Head of caudate nucleus (tissue), 42 donors: ENCODE results near the gene RTKN2.

Experiments
- DNase-seq, 42 donors: peaks; one replicate each; pipeline versions ENCODE4 v3.0.0 to v3.0.0-alpha.2; 2020 to 2021; ENCODE audit warnings: mixed read lengths in 7 of 42
- intact Hi-C: fragments of 100-400 bp; cut with DNase I; formaldehyde crosslinking; loops from one replicate; pipeline ENCODE4 v1.15.0; 2022

Gene RTKN2

GRCh38 chr10:62154231-62154630, 114.4 kb downstream of the RTKN2 start:
- intact Hi-C loops, result no loop called here
- no peak for DNase-seq

GRCh38 chr10:62153191-62153590, 115.5 kb downstream of the RTKN2 start:
- no peak for DNase-seq
- intact Hi-C loops, result no loop called here

GRCh38 chr10:62149621-62150020, 119.0 kb downstream of the RTKN2 start:
- intact Hi-C loops, result no loop called here

GRCh38 chr10:62148155-62148554, 120.5 kb downstream of the RTKN2 start:
- DNase-seq, result no peak
- intact Hi-C loops, result no loop called here

More at GRCh38 chr10:62149621-62150020, 119.0 kb downstream of the RTKN2 start:
- DNase-seq, result no peak

- DNase-seq, result no peak
- intact Hi-C loops, result no loop called here
Observed at GRCh38 chr10:62147425-62147824, 121.2 kb downstream of the RTKN2 start.

- DNase-seq, result no peak
- intact Hi-C loops, result no loop called here
Observed at GRCh38 chr10:62136931-62137330, 131.7 kb downstream of the RTKN2 start.

GRCh38 chr10:62133618-62134017, 135.0 kb downstream of the RTKN2 start:
- intact Hi-C loops, result no loop called here
- no peak for DNase-seq
